ENCODE measurements around the gene ZMIZ1. TPM values are rescaled to one million over a fixed set of nuclear protein-coding genes. Genes with fewer than 3 reads are reported as not detected.
A peak's percentile ranks its signal among the peaks of the same experiment; 100 is the strongest.
"Not testable (repeated sequence)": the region's sequence is repeated elsewhere in the genome, so short reads cannot be mapped to it uniquely, and the experiment has no call there.

ZMIZ1 gene
- total and polyA plus RNA-seq, 4 donors, result 43.0 to 178 (median 107) TPM

DNA sequence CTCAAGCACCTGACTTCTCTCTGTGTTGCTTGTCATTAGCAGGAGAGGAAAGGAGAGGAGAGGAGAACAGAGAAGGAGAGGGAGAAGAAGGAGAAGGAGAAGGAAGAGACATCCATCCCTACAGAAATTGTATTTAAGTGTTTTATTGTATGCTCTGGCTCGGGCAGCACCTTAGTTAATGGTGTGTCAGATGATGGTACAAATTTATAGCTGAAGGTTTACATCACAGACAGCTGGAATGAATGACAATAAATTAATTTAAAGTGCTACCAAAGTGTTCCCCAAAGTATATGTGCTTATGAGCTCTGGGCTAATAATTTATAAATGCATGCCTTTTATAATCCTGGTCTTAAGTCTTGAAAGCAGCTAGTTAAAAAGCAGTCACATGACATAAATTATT is 38.1 kb upstream of the ZMIZ1 start:
- H3K27ac ChIP-seq (ENCODE audit: low read depth, low read length), result no peak overlapping the region
- peak in 1 of 6 donors; percentile 50 for DNase-seq (ENCODE audit: low read depth in 4 of 6, low spot score in 6 of 6)
- H3K4me3 ChIP-seq (ENCODE audit: low read depth, low read length), result no peak overlapping the region
- H3K4me1 ChIP-seq (ENCODE audit: control insufficient read depth, insufficient read depth, low read length), result peaks cover 6% of the 10 kb centered on the region
- no peaks in the 10 kb centered on the region for H3K9me3 ChIP-seq (ENCODE audit: control insufficient read depth, insufficient read depth, low read length)
- no peaks in the 10 kb centered on the region for H3K27me3 ChIP-seq (ENCODE audit: control insufficient read depth, insufficient read depth, low read length)
- no peaks in the 10 kb centered on the region for H3K36me3 ChIP-seq (ENCODE audit: control insufficient read depth, insufficient read depth, low read length)
- no CpG with 5 or more reads among the region's 1 CpG for WGBS (ENCODE audit: insufficient coverage)

DNA sequence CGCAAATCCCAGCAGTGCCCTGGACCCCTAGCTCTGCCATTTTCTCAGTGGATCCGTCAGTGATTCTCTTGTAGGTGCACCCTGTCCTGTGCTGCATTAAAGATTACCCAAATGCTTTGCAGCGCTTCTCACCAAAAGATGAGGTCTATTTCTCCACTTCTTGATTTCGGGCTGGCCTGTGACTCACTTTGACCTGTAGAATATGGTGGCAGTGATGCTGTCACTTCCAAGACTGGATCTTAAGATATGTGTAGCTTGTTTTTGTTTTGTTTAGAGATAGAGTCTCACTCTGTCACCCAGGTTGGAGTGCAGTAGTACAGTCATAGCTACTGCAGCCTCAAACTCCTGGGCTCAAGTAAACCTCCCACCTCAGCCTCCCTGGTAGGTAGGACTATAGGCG is 37.0 kb upstream of the ZMIZ1 start:
- Histone ChIP-seq H3K36me3 (ENCODE audit: control insufficient read depth, insufficient read depth, low read length) (no peaks in the 10 kb centered on the region), H3K4me1 (ENCODE audit: control insufficient read depth, insufficient read depth, low read length) (peaks cover 6% of the 10 kb centered on the region), H3K27me3 (ENCODE audit: control insufficient read depth, insufficient read depth, low read length) (no peaks in the 10 kb centered on the region), H3K4me3 (ENCODE audit: low read depth, low read length) (no peak overlapping the region), H3K9me3 (ENCODE audit: control insufficient read depth, insufficient read depth, low read length) (no peaks in the 10 kb centered on the region), H3K27ac (ENCODE audit: low read depth, low read length) (no peak overlapping the region)
- DNase-seq (ENCODE audit: low read depth in 4 of 6, low spot score in 6 of 6), result no peak
- 96% methylated on average over 4 of the region's 5 CpGs for WGBS (ENCODE audit: insufficient coverage)

DNA sequence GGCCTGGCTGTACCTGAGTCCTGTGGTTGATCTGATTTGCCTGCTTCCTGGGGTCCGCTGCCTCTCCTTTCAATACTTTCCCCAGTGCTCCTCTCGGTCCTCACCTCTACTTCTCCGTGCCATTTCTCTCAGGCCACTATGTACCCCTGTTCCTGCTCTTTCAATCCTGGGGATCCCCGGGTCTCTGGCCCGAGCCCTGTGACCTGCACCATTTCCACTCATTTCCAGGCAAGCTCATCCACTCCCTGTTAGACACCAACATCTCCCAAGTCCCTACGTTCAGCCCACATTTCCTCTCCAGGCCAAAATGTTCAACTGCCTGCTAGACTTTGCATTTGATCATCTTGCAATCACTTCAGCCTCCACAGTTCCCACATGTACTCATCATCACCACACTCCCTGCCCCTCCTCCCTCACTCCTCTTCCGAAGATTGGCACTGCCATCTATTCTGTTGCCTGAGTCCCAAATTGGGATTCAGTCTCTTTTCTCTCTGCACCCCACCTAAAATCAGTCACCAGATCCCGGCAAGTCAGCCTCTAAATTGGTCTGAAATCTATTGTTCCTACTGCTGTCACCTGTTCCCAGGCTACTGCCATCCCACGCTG is 34.4 kb upstream of the ZMIZ1 start:
- Histone ChIP-seq H3K27me3 (ENCODE audit: control insufficient read depth, insufficient read depth, low read length) (no peaks in the 10 kb centered on the region), H3K4me3 (ENCODE audit: low read depth, low read length) (no peak overlapping the region), H3K36me3 (ENCODE audit: control insufficient read depth, insufficient read depth, low read length) (no peaks in the 10 kb centered on the region), H3K4me1 (ENCODE audit: control insufficient read depth, insufficient read depth, low read length) (peaks cover 4% of the 10 kb centered on the region), H3K27ac (ENCODE audit: low read depth, low read length) (no peak overlapping the region), H3K9me3 (ENCODE audit: control insufficient read depth, insufficient read depth, low read length) (no peaks in the 10 kb centered on the region)
- no peak for DNase-seq (ENCODE audit: low read depth in 4 of 6, low spot score in 6 of 6)
- WGBS (ENCODE audit: insufficient coverage), result 98% methylated on average over 9 of the region's 9 CpGs

DNA sequence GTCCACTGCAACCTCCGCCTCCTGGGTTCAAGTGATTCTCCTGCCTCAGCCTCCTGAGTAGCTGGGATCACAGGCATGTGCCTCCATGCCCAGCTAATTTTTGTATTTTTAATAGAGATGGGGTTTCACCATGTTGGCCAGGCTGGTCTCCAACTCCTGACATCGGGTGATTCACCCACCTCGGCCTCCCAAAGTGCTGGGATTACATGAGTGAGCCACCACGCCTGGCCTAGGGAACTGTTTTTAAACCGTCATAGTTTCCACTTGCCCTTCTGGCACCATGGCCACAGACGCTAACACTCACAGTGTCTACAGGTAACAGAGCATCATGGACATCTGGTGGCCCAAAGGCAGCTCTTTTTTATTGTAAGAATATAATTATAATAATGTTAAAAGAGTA is 32.4 kb upstream of the ZMIZ1 start:
- WGBS (ENCODE audit: insufficient coverage), result 91% methylated on average over 5 of the region's 6 CpGs
- H3K4me3 ChIP-seq (ENCODE audit: low read depth, low read length); DNase-seq (ENCODE audit: low read depth in 4 of 6, low spot score in 6 of 6): not testable (repeated sequence)

DNA sequence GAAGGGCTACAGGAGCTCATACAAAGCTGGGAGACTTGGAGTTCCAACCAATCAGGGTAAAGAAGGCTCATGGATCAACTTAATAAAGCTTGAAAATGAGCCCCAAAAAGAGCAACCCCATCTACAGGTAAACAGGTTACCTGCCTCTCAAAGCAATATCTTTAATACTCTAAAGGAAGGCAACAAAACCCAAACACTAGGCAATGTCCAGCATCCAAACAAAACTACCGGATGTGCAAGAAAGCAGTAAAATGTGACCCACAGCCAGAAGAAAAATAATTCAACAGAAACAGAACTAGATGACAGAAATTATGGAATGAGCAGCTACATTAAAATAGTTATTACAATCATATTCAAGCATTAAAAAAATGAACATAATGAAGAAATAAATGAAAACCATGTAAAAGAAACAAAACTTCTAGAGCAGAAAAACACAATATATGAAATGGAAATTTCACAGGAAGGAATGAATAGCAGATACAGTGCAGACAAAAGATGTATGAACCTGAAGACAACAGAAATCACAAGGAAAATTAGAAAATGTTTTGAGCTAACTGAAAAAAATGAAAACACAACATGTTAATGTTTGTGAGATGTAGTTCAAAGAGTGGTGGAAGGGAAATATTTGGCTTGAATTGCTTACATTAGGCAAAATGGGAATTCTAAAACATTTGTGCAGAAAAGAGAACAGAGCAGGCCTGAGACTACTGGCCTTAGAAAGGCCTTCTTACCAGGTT is 30.5 kb upstream of the ZMIZ1 start:
- peaks cover 3% of the 10 kb centered on the region for H3K9me3 ChIP-seq (ENCODE audit: control insufficient read depth, insufficient read depth, low read length)
- no peaks in the 10 kb centered on the region for H3K27me3 ChIP-seq (ENCODE audit: control insufficient read depth, insufficient read depth, low read length)
- peaks cover 4% of the 10 kb centered on the region for H3K4me1 ChIP-seq (ENCODE audit: control insufficient read depth, insufficient read depth, low read length)
- no peak for DNase-seq (ENCODE audit: low read depth in 4 of 6, low spot score in 6 of 6)
- H3K36me3 ChIP-seq (ENCODE audit: control insufficient read depth, insufficient read depth, low read length), result no peaks in the 10 kb centered on the region
- no peak overlapping the region for H3K27ac ChIP-seq (ENCODE audit: low read depth, low read length)
- no peak overlapping the region for H3K4me3 ChIP-seq (ENCODE audit: low read depth, low read length)
- no CpG with 5 or more reads among the region's 1 CpG for WGBS (ENCODE audit: insufficient coverage)

More for the DNA sequence above, 32.4 kb upstream of the ZMIZ1 start:
- not testable (repeated sequence) for H3K27ac ChIP-seq (ENCODE audit: low read depth, low read length); H3K9me3 ChIP-seq (ENCODE audit: control insufficient read depth, insufficient read depth, low read length); H3K36me3 ChIP-seq (ENCODE audit: control insufficient read depth, insufficient read depth, low read length); H3K27me3 ChIP-seq (ENCODE audit: control insufficient read depth, insufficient read depth, low read length); H3K4me1 ChIP-seq (ENCODE audit: control insufficient read depth, insufficient read depth, low read length)

DNA sequence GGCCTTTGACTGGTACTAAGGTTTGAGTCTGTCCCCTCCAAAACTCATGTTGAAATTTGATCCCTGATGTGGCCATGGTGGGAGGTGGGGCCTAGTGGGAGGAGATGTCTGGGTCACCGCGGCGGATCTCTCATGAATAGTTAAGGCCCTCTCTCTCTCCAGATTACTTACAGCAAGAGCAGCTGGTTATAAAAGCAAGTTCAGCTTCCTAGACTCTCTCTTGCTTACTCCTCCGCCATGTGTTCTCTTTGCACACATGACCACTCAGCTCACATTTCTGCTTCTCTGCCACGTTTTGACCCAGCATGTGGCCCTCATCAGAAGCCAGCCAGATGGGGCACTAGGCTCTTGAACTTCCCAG is 29.9 kb upstream of the ZMIZ1 start:
- 38% methylated on average over 2 of the region's 5 CpGs for WGBS (ENCODE audit: insufficient coverage)
- peaks cover 4% of the 10 kb centered on the region for H3K4me1 ChIP-seq (ENCODE audit: control insufficient read depth, insufficient read depth, low read length)
- H3K36me3 ChIP-seq (ENCODE audit: control insufficient read depth, insufficient read depth, low read length), result no peaks in the 10 kb centered on the region
- H3K27me3 ChIP-seq (ENCODE audit: control insufficient read depth, insufficient read depth, low read length), result no peaks in the 10 kb centered on the region
- H3K9me3 ChIP-seq (ENCODE audit: control insufficient read depth, insufficient read depth, low read length), result peaks cover 3% of the 10 kb centered on the region
- no peak overlapping the region for H3K4me3 ChIP-seq (ENCODE audit: low read depth, low read length)
- H3K27ac ChIP-seq (ENCODE audit: low read depth, low read length), result no peak overlapping the region
- DNase-seq (ENCODE audit: low read depth in 4 of 6, low spot score in 6 of 6), result peak in 1 of 6 donors; percentile 19

DNA sequence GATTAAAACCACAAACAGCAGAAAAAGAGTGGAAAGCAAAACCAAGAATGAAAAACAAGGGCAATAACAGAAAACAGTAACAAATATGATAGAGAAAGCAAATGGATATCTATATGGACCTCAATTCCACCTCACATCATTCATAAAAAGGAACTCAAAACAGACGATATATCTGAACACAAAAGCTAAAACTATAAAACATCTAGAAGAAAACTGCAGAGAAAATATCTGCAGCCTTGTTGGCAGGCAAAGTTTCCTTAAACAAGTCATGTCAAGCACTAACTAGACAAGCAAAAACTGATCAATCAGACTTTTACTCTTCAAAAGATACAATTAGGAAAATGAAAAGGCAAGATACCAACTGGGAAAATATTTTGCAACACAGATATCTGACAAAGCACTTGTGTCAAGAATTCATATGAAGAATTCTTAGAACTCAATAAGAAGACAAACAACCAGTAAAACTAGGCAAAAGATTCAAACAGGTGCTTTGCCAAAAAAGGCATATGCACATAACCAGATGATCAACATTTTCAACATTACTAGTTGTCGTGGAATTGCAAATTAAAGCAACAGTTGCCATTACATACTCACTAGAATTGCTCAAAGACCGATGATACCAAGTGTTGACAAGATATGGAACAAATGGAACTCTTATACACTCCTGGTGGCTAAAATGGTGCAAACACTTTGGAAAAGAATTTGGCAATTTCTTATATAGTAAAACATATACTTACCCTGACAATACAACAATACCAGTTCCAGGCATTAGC is 25.9 kb upstream of the ZMIZ1 start:
- H3K27ac ChIP-seq (ENCODE audit: low read depth, low read length), result no peak overlapping the region
- no peak for DNase-seq (ENCODE audit: low read depth in 4 of 6, low spot score in 6 of 6)
- H3K27me3 ChIP-seq (ENCODE audit: control insufficient read depth, insufficient read depth, low read length), result no peaks in the 10 kb centered on the region
- 100% methylated on average over 1 of the region's 3 CpGs for WGBS (ENCODE audit: insufficient coverage)
- H3K4me1 ChIP-seq (ENCODE audit: control insufficient read depth, insufficient read depth, low read length), result peaks cover 14% of the 10 kb centered on the region
- H3K9me3 ChIP-seq (ENCODE audit: control insufficient read depth, insufficient read depth, low read length), result peaks cover 3% of the 10 kb centered on the region
- no peak overlapping the region for H3K4me3 ChIP-seq (ENCODE audit: low read depth, low read length)
- H3K36me3 ChIP-seq (ENCODE audit: control insufficient read depth, insufficient read depth, low read length), result no peaks in the 10 kb centered on the region

DNA sequence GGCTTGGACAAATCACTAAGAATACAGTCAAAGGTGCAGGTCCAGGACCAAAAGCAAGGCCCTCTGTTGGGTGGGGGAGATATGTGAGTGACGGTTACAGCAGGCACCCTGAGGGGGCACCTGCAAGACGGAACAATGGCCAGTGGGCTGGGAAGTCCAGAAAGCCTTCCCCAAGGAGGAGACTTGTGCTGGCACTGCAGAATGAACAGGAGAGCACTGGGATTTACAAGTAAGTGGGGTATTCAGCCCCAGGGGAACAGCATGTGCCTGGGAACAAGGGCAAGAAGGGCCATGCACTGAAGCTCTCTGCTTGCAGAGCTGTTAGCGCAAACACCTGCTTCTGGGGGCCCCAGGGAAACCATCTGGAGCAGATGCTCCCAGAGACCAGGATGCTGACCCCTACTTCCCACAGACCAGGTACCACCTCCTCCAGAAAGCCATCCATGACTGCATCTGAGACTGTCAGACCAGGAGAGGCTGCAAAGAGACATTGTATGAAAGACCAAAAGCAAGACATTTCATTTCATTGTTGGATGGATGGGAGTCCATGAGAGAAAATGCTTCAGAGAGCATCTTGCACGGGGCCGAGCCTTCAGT is 24.6 kb upstream of the ZMIZ1 start:
- H3K9me3 ChIP-seq (ENCODE audit: control insufficient read depth, insufficient read depth, low read length), result peaks cover 3% of the 10 kb centered on the region
- H3K27ac ChIP-seq (ENCODE audit: low read depth, low read length), result no peak overlapping the region
- no peak for DNase-seq (ENCODE audit: low read depth in 4 of 6, low spot score in 6 of 6)
- peaks cover 2% of the 10 kb centered on the region for H3K36me3 ChIP-seq (ENCODE audit: control insufficient read depth, insufficient read depth, low read length)
- H3K4me3 ChIP-seq (ENCODE audit: low read depth, low read length), result no peak overlapping the region
- WGBS (ENCODE audit: insufficient coverage), result 93% methylated on average over 5 of the region's 5 CpGs
- H3K27me3 ChIP-seq (ENCODE audit: control insufficient read depth, insufficient read depth, low read length), result no peaks in the 10 kb centered on the region
- H3K4me1 ChIP-seq (ENCODE audit: control insufficient read depth, insufficient read depth, low read length), result peaks cover 23% of the 10 kb centered on the region

DNA sequence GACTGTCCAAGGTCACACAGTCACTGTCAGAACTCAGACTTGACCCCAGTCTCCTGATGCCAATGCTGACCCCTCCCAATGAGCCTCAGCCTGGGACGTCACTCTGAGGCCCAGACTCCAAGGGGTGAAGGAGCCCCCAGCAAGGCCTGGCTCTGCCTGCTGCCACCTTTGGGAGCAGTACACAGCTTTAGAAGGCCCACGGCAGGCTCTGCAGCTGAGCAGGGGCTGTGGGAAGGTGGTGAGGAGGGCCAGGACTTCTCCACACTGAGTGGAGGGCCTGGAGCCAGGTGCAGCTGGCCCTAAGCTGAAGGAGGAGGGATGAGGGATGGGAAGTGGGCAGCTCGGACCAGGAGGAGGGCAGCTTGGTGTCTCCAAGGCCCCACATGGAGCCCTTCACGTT is 23.9 kb upstream of the ZMIZ1 start:
- no peak for DNase-seq (ENCODE audit: low read depth in 4 of 6, low spot score in 6 of 6)
- H3K27ac ChIP-seq (ENCODE audit: low read depth, low read length), result no peak overlapping the region
- H3K9me3 ChIP-seq (ENCODE audit: control insufficient read depth, insufficient read depth, low read length), result peaks cover 3% of the 10 kb centered on the region
- no peaks in the 10 kb centered on the region for H3K27me3 ChIP-seq (ENCODE audit: control insufficient read depth, insufficient read depth, low read length)
- peaks cover 24% of the 10 kb centered on the region for H3K4me1 ChIP-seq (ENCODE audit: control insufficient read depth, insufficient read depth, low read length)
- peaks cover 2% of the 10 kb centered on the region for H3K36me3 ChIP-seq (ENCODE audit: control insufficient read depth, insufficient read depth, low read length)
- no peak overlapping the region for H3K4me3 ChIP-seq (ENCODE audit: low read depth, low read length)
- WGBS (ENCODE audit: insufficient coverage), result 61% methylated on average over 3 of the region's 4 CpGs
